ENCODE measurements around the gene CDK5.

CDK5 gene

GRCh38 chr7:151071032-151071866 is 13.6 kb upstream of the CDK5 start:
- Histone ChIP-seq H3K9me3 (ENCODE audit: low read depth, low read length) (no peaks in the 10 kb centered on the region), H3K4me3 (no peak overlapping the region), H3K9ac (ENCODE audit: insufficient read length) (no peak overlapping the region), H3K36me3 (ENCODE audit: insufficient read depth, low read length) (peaks cover 68% of the 10 kb centered on the region; the same call in 1 of the 2 replicates), H3K27ac (no peak overlapping the region)
- DNase-seq (ENCODE audit: low read depth, low spot score) = no peak
- no peak for TF ChIP-seq POLR2AphosphoS5 (IDR thresholded peaks at IDR 0.05; ENCODE audit: borderline replicate concordance, low read depth, low read length)
- TF ChIP-seq EZH2 (IDR thresholded peaks at IDR 0.05) = no peak
- no peak for TF ChIP-seq FOXP2 (optimal IDR thresholded peaks at IDR 0.05; ENCODE audit: control extremely low read depth, extremely low read length, insufficient read depth)

- H3K9me3 ChIP-seq (ENCODE audit: low read depth, low read length) = no peaks in the 10 kb centered on the region
- no peak for DNase-seq (ENCODE audit: low read depth, low spot score)
- H3K36me3 ChIP-seq (ENCODE audit: insufficient read depth, low read length) = peaks cover 61% of the 10 kb centered on the region; the same call in 1 of the 2 replicates
- H3K4me3 ChIP-seq = no peak overlapping the region
- H3K27ac ChIP-seq = no peak overlapping the region
- TF ChIP-seq FOXP2 (optimal IDR thresholded peaks at IDR 0.05; ENCODE audit: control extremely low read depth, extremely low read length, insufficient read depth) (no peak), POLR2AphosphoS5 (IDR thresholded peaks at IDR 0.05; ENCODE audit: borderline replicate concordance, low read depth, low read length) (no peak), EZH2 (IDR thresholded peaks at IDR 0.05) (no peak)
- H3K9ac ChIP-seq (ENCODE audit: insufficient read length) = no peak overlapping the region
These were observed 12.9 kb upstream of the CDK5 start for GRCh38 chr7:151070574-151070960.

- peaks cover 66% of the 10 kb centered on the region; the same call in 1 of the 2 replicates for H3K36me3 ChIP-seq (ENCODE audit: insufficient read depth, low read length)
- DNase-seq (ENCODE audit: low read depth, low spot score) = no peak
- H3K4me3 ChIP-seq = no peak overlapping the region
- H3K9ac ChIP-seq (ENCODE audit: insufficient read length) = no peak overlapping the region
- no peaks in the 10 kb centered on the region for H3K9me3 ChIP-seq (ENCODE audit: low read depth, low read length)
- no peak for TF ChIP-seq EZH2 (IDR thresholded peaks at IDR 0.05)
- TF ChIP-seq FOXP2 (optimal IDR thresholded peaks at IDR 0.05; ENCODE audit: control extremely low read depth, extremely low read length, insufficient read depth) = no peak
- no peak for TF ChIP-seq POLR2AphosphoS5 (IDR thresholded peaks at IDR 0.05; ENCODE audit: borderline replicate concordance, low read depth, low read length)
- no peak overlapping the region for H3K27ac ChIP-seq
These were observed 12.3 kb upstream of the CDK5 start for GRCh38 chr7:151069841-151070573.

- peaks cover 60% of the 10 kb centered on the region; the same call in 1 of the 2 replicates for H3K36me3 ChIP-seq (ENCODE audit: insufficient read depth, low read length)
- no peak for TF ChIP-seq POLR2AphosphoS5 (IDR thresholded peaks at IDR 0.05; ENCODE audit: borderline replicate concordance, low read depth, low read length)
- no peak for TF ChIP-seq EZH2 (IDR thresholded peaks at IDR 0.05)
- no peak for TF ChIP-seq FOXP2 (optimal IDR thresholded peaks at IDR 0.05; ENCODE audit: control extremely low read depth, extremely low read length, insufficient read depth)
- no peaks in the 10 kb centered on the region for H3K9me3 ChIP-seq (ENCODE audit: low read depth, low read length)
These were observed 10.5 kb upstream of the CDK5 start for GRCh38 chr7:151068069-151068773.

GRCh38 chr7:151066273-151066974 is 8.7 kb upstream of the CDK5 start:
- no peak for DNase-seq (ENCODE audit: low read depth, low spot score)
- peaks cover 56% of the 10 kb centered on the region; the same call in 1 of the 2 replicates for H3K36me3 ChIP-seq (ENCODE audit: insufficient read depth, low read length)

More at GRCh38 chr7:151068069-151068773, 10.5 kb upstream of the CDK5 start:
- no peak overlapping the region for H3K27ac ChIP-seq
- H3K9ac ChIP-seq (ENCODE audit: insufficient read length) = no peak overlapping the region
- no peak for DNase-seq (ENCODE audit: low read depth, low spot score)
- H3K4me3 ChIP-seq = no peak overlapping the region

GRCh38 chr7:151065516-151065915 is 7.8 kb upstream of the CDK5 start:
- H3K9me3 ChIP-seq (ENCODE audit: low read depth, low read length) = no peaks in the 10 kb centered on the region
- no peak overlapping the region for H3K4me3 ChIP-seq
- H3K36me3 ChIP-seq (ENCODE audit: insufficient read depth, low read length) = peaks cover 47% of the 10 kb centered on the region; the same call in 1 of the 2 replicates
- TF ChIP-seq POLR2AphosphoS5 (IDR thresholded peaks at IDR 0.05; ENCODE audit: borderline replicate concordance, low read depth, low read length) = no peak
- no peak for TF ChIP-seq FOXP2 (optimal IDR thresholded peaks at IDR 0.05; ENCODE audit: control extremely low read depth, extremely low read length, insufficient read depth)
- TF ChIP-seq EZH2 (IDR thresholded peaks at IDR 0.05) = no peak
- no peak overlapping the region for H3K9ac ChIP-seq (ENCODE audit: insufficient read length)
- no peak overlapping the region for H3K27ac ChIP-seq
- no peak for DNase-seq (ENCODE audit: low read depth, low spot score)

More at GRCh38 chr7:151066273-151066974, 8.7 kb upstream of the CDK5 start:
- H3K27ac ChIP-seq = no peak overlapping the region
- no peaks in the 10 kb centered on the region for H3K9me3 ChIP-seq (ENCODE audit: low read depth, low read length)
- no peak for TF ChIP-seq EZH2 (IDR thresholded peaks at IDR 0.05)
- no peak for TF ChIP-seq POLR2AphosphoS5 (IDR thresholded peaks at IDR 0.05; ENCODE audit: borderline replicate concordance, low read depth, low read length)
- TF ChIP-seq FOXP2 (optimal IDR thresholded peaks at IDR 0.05; ENCODE audit: control extremely low read depth, extremely low read length, insufficient read depth) = no peak
- H3K4me3 ChIP-seq = no peak overlapping the region
- H3K9ac ChIP-seq (ENCODE audit: insufficient read length) = no peak overlapping the region

GRCh38 chr7:151064993-151065392 is 7.3 kb upstream of the CDK5 start:
- H3K9ac ChIP-seq (ENCODE audit: insufficient read length) = no peak overlapping the region
- no peaks in the 10 kb centered on the region for H3K9me3 ChIP-seq (ENCODE audit: low read depth, low read length)
- TF ChIP-seq EZH2 (IDR thresholded peaks at IDR 0.05) (no peak), FOXP2 (optimal IDR thresholded peaks at IDR 0.05; ENCODE audit: control extremely low read depth, extremely low read length, insufficient read depth) (no peak), POLR2AphosphoS5 (IDR thresholded peaks at IDR 0.05; ENCODE audit: borderline replicate concordance, low read depth, low read length) (no peak)
- H3K36me3 ChIP-seq (ENCODE audit: insufficient read depth, low read length) = peaks cover 42% of the 10 kb centered on the region; the same call in 1 of the 2 replicates
- H3K27ac ChIP-seq = no peak overlapping the region
- H3K4me3 ChIP-seq = no peak overlapping the region
- no peak for DNase-seq (ENCODE audit: low read depth, low spot score)

Data from SK-N-MC (cell line).